NCI-H146 treated with DMSO at 0.1 percent for 48 hours (cell line): ENCODE measurements around the gene DBN1.

Source experiments
- DNase-seq: peaks from one replicate; lab custom pipeline; 2025; ENCODE audit not compliant: unreplicated experiment; lab: John Stamatoyannopoulos, UW

DBN1 gene

GRCh38 chr5:177445052-177445916 is 28.1 kb downstream of the DBN1 start:
- no peak for DNase-seq

- no peak for DNase-seq
Observed at GRCh38 chr5:177444106-177445051, 29.1 kb downstream of the DBN1 start.

GRCh38 chr5:177443144-177443983 is 30.1 kb downstream of the DBN1 start:
- no peak for DNase-seq

- DNase-seq = no peak
Observed at GRCh38 chr5:177442066-177442826, 31.2 kb downstream of the DBN1 start.

GRCh38 chr5:177440990-177441780 is 32.2 kb downstream of the DBN1 start:
- DNase-seq = no peak

GRCh38 chr5:177440211-177440989 is 33.0 kb downstream of the DBN1 start:
- no peak for DNase-seq

- DNase-seq = no peak
Observed at GRCh38 chr5:177439518-177440053, 33.8 kb downstream of the DBN1 start.

GRCh38 chr5:177438468-177438867 is 35.0 kb downstream of the DBN1 start:
- DNase-seq = no peak

- DNase-seq = no peak
Observed at GRCh38 chr5:177437623-177438022, 35.8 kb downstream of the DBN1 start.

GRCh38 chr5:177435847-177436536 is 37.4 kb downstream of the DBN1 start:
- no peak for DNase-seq

- no peak for DNase-seq
Observed at GRCh38 chr5:177434942-177435738, 38.3 kb downstream of the DBN1 start.

GRCh38 chr5:177434437-177434836 is 39.0 kb downstream of the DBN1 start:
- no peak for DNase-seq

GRCh38 chr5:177433658-177434217 is 39.7 kb downstream of the DBN1 start:
- DNase-seq = no peak

- DNase-seq = no peak
Observed at GRCh38 chr5:177432839-177433657, 40.4 kb downstream of the DBN1 start.

- no peak for DNase-seq
Observed at GRCh38 chr5:177432143-177432838, 41.1 kb downstream of the DBN1 start.
